NCI-H1092 (cell line): Measurements from ENCODE around the gene LTN1.

Experiments used
- DNase-seq: peaks from one replicate; lab custom pipeline; 2025; lab: John Stamatoyannopoulos, UW

LTN1 gene

DNA sequence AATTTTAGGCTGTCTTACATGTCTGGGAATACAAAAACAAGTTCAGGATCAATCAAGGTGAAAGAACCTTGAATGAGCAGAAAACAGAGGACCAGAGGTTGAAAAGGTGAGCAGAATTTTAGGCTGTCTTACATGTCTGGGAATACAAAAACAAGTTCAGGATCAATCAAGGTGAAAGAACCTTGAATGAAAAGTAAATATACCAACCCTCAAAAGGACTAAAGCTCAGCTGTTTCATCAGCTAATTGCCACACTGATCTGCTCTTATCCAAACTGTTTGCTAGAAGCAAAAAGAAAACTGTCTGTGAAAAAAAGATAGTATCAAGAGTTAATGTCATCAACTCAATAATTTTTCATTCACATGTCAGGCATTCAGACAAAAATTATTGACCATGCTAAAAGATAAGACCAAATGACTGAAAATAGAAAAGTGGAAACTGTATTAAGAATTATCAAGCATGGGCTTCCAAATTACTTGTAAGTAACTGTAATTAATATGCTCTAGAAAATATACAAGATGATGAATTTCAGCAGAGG lies 69.2 kb downstream of the LTN1 start:
- DNase-seq = no peak

DNA sequence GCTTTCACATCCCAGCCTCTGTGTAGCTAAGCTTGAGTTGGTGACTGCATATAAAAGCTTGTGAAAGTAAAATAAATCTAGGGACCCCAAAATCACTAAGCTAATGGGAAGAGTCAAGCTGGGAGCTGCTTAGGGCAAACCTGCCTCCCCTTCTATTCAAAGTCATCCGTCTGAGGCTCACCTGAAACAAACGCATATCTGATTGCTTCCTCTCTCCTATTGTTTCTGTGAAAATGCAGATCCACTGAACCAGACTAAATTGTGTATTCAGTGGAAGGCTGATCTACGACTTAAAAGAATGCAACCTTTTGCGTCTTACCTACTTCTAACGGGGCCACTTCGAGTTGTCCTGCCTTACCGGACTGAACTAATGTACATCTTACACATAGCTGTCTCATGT lies 70.3 kb downstream of the LTN1 start:
- no peak for DNase-seq

DNA sequence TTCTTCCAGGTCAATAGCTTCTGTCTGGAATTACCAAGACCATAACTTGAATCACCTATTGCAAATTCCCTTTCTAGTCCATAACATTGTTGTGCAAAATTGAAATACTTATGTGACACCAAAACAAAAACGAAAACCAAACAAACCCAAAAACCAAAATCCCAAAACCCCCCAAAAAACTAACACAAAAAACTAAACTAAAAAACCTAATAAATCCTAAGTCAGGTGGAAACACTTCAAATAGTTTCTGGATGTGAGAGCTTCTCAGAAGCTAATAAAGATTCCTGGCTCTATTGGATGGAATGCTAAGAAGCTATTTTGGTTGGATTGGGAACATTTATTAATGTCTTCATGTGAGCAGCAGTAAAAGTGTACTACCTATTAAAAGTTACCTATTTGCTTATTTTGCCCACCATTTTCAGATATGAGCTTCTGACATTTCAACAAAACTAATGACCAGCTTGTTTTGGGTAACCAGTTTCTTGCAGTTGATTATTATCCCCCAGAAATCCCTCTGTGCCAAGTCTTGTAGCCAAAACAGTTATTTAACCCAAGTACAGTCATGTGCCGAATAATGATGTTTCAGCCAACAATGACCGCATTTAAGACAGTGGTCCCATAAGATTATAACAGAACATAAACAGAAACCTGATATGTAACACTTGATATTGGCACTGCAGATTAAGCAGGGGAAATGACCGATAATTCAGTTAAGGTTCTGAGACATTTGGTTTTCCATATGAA lies 76.4 kb downstream of the LTN1 start:
- no peak for DNase-seq

DNA sequence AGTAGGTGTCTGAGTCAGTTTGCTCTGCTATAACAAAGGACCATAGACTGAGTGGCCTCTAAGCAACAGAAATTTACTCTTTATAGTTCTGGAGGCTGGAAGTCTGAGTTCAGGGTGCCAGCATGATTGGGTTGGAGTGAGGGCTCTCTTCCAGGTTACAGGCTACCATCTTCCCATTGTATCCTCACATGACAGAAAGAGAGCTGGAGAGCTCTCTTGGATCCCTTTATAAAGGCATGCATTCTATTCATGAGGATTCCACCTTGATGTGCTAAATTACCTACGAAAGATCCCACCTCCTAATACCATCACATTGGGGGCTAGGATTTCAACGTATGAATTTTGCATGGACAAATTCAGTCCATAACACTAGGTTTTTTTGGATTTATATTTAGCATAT lies 79.6 kb downstream of the LTN1 start:
- no peak for DNase-seq

DNA sequence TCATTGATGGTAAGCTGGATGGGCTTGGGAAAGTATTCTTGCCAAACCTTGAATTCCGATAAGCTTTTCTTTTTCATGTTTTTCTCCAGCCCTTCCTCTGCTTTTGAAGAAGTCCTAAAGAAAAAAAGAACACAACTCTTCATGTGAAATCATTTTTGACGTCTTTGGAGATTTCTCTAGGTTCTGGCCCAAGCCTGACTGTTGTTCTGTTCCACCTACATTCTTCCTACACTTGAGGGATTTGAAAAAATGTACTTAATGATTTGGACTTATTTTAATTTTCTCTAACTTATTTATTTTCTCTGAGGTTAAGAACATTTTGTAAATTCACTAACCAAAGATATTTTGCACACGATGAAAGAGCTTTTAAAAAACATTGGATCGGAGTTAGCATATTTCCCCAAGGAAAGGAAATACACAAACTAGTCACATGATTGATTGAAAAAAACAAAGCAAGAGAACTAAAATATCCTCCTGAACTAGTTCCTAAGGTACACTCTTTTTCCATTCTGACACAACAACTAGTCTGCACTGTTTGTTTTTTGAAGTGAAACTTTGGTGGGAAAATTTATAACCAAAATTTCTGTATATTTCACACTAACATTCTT lies 82.3 kb downstream of the LTN1 start:
- DNase-seq = no peak

DNA sequence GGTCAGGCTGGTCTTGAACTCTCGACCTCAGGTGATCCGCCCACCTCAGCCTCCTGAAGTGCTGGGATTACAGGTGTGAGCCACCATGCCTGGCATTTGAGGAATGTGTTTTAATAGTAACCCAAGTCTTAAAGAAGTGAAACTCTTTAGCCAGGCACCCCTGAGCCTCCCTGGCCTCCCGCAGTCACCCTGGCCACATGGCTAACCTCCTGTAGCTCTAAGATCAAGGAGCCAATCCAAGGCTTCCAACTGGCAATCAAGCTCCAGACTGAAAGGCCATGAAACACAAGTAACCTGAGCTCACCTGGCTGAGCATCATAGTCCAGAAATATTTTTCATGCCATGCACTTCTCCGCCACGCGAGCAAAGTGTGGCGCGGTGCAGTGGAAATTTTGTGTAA lies 84.3 kb downstream of the LTN1 start:
- no peak for DNase-seq

DNA sequence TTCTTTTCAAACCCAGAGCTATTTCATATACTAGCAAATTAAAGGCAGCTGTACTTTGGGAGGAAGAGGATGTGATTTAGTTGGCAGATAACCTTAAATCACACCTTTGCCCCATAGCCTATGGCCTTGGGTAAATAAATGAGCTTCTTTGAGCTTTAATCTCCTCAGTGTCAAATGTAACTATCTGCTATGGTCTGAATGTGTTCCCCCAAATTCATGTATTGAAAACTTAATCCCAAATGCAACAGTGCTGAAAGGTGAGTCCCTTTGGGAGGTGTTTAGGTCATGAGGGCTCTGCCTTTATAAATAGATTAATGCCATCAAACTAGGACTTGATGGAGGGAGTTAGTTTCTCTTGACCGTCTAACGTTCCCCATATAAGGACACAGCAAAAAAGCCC lies 85.8 kb downstream of the LTN1 start:
- DNase-seq = no peak

DNA sequence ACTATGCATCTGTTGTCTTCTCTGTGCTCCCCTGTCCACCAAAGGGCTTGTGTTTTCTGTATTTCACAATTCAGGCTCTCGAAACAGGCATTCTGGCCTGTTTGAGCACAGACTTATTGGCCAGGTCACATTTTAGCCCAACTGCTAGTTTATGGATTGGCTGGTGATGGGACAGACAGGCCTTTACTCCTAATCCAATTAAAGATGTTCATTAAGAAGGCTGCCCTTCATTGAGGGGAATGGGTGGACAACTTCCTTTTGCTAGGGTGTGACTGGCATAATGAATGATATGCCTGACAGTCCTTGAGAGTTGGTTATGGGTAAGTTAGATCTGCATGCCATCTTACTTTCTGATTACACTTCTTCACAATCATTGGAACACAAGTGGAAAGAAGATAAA lies 86.4 kb downstream of the LTN1 start:
- no peak for DNase-seq

DNA sequence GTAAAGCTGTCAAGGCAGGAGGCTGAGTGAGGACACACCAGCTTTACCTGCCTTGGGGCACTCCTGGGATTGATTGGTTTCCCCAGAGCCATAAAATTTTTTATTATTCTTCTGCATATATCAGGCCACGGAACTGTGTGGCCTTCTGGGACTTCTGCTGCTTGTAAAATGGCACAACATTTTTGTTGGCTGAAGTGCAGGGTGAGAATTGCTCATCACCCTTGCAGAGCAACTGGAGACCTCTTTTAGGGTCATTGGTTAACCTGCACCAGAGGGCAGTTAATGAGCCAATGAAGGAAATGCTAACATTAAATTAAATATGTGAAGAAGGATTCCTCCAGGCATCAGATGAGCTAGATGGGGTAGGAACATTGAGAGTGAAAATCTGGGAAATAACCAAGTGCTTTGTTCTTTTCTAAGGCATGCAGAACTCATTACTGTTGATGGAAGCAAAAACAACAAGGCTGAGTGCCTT lies 87.7 kb downstream of the LTN1 start:
- no peak for DNase-seq

DNA sequence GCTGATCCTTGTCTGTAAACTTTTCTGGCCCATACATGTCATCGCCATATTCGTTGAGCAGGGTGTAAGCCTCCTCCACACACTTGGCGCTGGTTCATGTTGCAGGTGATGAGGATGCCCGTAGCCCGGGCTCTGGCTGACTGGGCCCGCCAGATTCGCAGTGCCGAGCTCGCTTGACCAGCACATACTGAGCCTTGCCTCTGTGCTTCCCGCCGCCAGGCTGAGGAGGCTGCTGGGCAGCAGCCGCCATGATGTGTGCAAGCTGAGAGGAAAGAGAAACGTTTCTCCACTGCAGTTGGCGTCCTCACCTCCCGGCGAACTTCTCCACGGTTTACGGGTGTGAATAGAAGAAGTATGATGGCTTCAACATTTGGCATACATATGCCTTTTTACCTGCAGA lies 89.2 kb downstream of the LTN1 start:
- no peak for DNase-seq

DNA sequence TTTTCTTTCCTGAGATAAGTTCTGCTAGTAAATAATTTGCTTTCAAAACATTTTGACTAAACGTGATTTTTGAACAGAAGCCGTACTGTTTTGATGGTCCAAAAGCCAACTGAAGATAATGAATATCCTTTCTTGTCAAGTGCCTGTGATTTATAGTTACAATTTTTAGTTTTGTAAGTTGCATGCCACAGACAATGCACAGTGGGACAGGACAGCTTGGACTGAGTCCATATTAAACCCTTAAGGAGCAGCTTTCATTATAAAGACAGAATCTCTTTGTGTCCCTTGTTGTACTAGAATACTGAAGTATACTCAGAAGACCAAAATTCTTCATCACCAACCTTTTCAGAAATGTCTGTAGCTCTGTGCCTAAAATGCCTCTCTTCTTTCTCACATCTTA lies 92.2 kb downstream of the LTN1 start:
- DNase-seq = no peak

DNA sequence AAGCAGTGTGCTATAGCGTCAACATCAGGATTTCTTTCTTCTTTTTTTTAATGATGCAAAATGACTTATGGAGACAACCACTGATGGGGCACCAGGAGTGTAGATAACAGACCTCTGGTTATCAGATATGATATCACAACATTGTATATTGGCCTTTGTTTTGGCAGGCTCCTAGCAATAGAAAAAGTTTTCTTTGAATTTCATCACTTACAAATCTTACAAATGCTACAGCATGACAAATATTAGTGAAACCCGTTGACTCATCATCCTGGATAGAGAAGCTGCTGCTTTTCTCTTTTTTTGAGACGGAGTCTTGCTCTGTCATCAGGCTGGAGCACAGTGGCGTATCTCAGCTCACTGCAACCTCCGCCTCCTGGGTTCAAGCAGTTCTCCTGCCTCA lies 92.9 kb downstream of the LTN1 start:
- DNase-seq = no peak

DNA sequence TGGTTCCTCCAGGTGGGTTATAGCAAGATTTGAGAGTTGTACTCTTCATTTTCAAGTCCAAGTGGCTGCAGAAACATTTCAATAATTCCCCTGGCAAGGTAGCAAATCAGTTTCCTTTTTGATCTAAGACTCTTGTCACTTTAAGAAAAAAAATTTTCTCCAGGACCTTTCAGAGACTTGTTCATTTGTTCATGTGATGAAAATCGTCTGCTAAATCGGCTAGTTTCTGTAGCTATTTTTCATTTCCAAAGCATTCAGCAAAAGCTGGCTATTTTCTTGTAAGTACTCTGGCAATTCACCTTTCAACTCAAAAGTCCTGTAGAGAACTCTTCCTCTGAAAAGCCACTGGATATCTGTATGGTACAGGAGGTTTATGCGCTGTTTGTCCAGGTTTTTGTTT lies 93.5 kb downstream of the LTN1 start:
- no peak for DNase-seq

DNA sequence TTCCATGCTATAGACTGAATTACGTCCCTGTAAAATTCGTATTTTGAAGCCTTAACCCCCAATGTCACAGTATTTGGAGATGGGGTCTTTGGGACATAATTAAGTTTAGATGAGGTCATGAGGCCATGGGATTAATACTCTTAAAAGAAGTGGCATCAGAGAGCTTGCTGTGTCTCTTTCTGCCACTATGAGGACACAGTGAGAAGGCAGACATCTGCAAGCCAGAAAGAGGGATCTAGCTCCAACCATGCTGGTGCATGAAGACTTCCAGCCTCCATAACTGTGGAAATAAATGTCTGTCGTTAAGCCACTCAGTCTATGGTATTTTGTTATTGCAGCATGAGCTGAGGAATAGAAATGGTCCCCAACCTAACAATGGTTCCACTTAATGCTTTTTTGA lies 99.0 kb downstream of the LTN1 start:
- no peak for DNase-seq

DNA sequence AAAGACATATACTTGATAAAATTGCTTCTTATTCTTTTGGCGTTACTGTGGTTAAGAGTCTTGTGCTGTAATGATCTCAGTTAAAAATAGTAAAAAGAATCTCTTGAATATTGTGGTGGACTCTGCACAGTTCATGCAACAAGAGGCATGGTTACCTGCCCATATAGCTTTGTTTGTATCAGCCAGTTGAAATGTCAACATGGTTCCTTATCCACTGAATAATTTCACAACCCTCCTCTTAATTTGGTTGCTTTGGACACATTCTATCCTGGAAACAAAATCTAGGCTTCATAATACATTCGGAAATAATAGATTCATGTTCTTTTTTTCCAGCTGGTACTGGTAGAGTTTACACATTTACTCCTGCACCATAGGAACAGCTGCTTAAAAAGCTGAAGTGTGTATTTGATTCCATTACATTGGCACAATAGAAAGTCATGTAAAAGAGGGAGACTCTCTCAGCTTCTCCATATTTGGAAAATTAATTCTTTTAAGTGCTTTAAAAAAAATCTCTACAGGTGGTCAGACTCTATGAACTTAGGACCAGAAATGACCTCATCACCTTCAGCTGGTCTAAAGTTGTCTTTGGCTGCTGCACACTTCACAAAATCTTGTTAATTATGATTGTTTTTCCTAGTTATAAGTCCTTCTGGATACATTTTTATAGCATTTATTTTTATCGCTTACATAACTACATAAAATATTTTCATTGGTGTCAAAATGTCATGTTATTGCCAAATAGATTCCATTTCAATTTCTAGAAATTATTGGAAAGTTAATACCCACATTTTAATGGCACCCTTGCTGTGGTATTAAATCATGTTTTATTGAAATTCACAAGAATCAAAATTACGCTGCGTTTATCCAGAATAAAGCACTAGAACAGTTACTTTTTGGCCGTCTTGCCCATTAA lies 100.2 kb downstream of the LTN1 start:
- DNase-seq = no peak

DNA sequence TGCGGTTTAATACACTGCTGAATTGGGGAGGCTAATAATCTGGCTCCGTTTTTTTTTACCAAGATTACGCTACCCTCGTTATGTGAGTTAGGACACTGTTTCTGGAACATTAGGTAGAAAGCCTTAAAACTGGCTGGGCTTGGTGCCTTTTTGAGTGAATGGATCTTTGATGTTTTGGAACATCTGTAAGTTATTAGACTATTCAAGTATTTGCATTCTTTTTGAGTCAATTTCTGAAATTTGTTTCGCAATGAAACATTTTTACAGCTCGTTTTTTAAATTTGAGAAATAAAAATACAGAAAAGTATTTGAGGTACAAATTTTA lies 106.9 kb downstream of the LTN1 start:
- DNase-seq = no peak

DNA sequence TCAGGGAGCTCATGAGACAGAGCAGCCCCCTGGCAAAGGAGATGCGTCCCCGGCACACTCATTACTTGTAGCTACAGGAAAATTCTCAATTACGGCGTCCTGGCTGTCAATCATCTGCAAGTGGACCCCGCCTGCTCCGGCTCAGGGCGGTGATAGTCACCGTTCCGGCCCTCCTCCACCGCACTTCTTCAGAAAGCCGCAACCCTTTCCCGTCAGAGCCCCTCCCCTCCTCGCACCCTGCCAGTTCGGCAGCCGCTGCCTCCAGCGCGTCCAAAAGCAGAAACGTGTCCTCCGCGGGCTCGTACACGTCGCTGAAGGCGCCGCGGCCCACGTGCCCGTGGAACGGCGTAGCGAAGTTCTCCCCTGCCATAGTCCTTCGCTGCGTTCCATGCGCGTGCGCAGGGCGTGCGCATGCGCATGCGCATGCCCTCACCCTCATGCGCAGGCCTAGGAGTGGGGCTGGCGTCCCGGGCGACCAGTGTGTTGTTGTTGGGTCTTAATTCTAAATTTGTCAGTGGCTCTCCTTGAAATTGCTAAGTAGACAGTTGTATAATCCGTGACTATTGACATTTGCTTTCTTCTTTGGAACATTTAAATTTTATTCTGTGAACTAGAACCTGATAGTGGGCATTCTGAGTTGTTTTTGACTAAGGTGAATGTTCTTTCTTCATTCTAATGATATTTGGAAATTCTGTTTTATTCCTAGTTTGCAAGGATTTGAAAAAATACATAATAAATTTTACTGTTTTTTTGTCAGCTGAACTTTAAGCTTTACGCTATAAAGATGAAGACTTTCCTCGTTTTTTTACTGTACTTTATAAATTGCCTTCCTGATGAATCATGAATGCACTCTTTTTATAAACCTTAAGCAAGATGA lies 107.5 kb downstream of the LTN1 start:
- peak; percentile 92 for DNase-seq

DNA sequence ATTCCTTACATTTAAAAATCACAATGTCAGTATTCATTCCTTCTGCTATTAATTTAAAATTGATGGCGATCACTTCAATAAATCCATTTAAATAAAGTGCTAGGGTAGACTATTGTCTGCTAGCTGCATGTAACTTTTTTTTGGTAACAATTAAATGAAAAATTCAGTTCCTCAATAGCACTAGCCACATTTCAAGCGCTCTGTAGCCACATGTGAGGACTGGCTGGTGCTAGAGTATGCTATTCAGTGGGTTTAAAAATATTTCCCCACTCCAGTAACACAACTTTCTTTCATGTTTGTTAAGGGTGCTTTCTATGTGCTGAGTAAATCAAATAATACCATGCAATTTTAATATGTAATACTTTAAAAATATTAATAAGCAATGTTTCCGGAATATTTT lies 108.2 kb downstream of the LTN1 start:
- DNase-seq = no peak

DNA sequence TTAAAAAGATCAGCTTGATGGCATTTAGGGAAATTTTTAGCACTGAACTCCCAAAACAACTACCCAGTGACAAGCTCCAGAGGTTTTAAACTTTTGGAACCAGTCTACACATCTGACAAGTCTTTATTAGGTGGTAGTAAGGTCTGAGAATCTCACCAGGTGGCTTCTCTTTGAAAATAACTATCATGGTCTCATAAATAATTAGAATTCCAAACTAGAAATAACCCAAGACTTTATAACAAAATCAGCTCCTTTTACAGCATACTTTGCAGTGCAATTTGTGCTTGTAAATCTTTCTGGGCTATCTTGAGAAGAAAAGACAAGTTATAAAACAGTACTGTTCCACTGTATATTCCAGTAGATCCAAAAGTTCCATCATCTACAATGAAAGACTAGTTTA lies 108.7 kb downstream of the LTN1 start:
- no peak for DNase-seq

DNA sequence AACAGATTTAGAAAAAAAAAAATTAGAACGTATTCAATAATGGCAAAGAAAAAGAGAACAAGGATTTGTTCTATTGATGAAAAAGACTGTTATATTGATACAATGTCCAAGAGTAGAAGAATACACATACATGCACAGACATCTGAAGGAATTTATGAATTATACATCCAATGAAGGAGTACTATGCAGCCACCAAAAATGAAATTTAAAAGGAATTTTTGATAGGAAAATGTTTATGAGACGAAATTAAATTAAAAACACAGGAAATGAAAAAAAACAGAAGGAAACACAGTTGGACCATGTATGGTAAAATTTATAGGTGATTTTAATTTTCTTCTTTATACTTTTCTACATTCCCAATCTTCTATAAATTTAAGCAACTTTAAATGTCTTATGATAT lies 110.3 kb downstream of the LTN1 start:
- no peak for DNase-seq
